OCI-LY1 (cell line): ENCODE data around the gene DOCK10.

Source experiments
- CTCF ChIP-seq: fragments of 200-600 bp; sonication (generic), shearing (Covaris generic); IDR thresholded peaks from 2 replicates; pipeline ENCODE4 v1.5.1; 2017; ENCODE audit warnings: mild to moderate bottlenecking, antibody characterized with exemption, low read length, moderate library complexity, mixed read lengths
- EZH2 ChIP-seq: fragments of 200-600 bp; sonication (generic), shearing (Covaris generic); IDR thresholded peaks from 2 replicates; pipeline ENCODE4 v1.8.0; 2017; ENCODE audit warnings: borderline replicate concordance, mixed run types, mild to moderate bottlenecking, antibody characterized with exemption, low read length, moderate library complexity, mixed read lengths

- TF ChIP-seq CTCF (no peak), EZH2 (no peak)
Measured at GRCh38 chr2:224952936-224953657, 89.2 kb downstream of the DOCK10 start.
